Neural progenitor cell (in vitro differentiated cells): Measurements from ENCODE around the gene P2RY6.

ENCODE experiments used
- CTCF ChIP-seq: fragments of 200-600 bp; sonication (generic); IDR thresholded peaks from 2 replicates; pipeline ENCODE4 v1.5.1; 2017; ENCODE audit warnings: antibody characterized with exemption, mild to moderate bottlenecking
- EZH2 ChIP-seq: fragments of 200-600 bp; sonication (generic); IDR thresholded peaks from 2 replicates; pipeline ENCODE4 v1.6.1; 2017; ENCODE audit warnings: antibody characterized with exemption, mild to moderate bottlenecking, moderate library complexity

- TF ChIP-seq CTCF = no peak
- TF ChIP-seq EZH2 = no peak
Measured at GRCh38 chr11:73298233-73298632, 26.1 kb downstream of the P2RY6 start.
